Neutrophil (primary cell): ENCODE results near the gene ASTN1.

Experiments used
- H3K27ac ChIP-seq: fragments of 200-600 bp; sonication (generic); 2 replicates; pipeline ENCODE4 v1.5.1; 2016; ENCODE audit warnings: mild to moderate bottlenecking, moderate library complexity
- H3K27me3 ChIP-seq: fragments of 200-600 bp; sonication (generic); 2 replicates; pipeline ENCODE4 v1.6.0; 2016; ENCODE audit warnings: mild to moderate bottlenecking
- H3K36me3 ChIP-seq: fragments of 200-600 bp; sonication (generic); 2 replicates; pipeline ENCODE4 v1.5.1; 2017
- H3K4me1 ChIP-seq, 2 experiments: fragments of 200-600 bp in 1 of 2; sonication (generic) in 1 of 2; 1 replicate in 1 of 2; 2 replicates in 1 of 2; pipeline versions ENCODE4 v1.5.1 to v1.6.1; 2013 to 2016; ENCODE audit warnings: low read depth in 1 of 2, low read length in 1 of 2, mild to moderate bottlenecking in 1 of 2, moderate library complexity in 1 of 2; ENCODE audit not compliant: control insufficient read depth in 1 of 2, insufficient read depth in 1 of 2
- H3K4me3 ChIP-seq, 2 experiments: fragments of 200-600 bp in 1 of 2; sonication (generic) in 1 of 2; 1 replicate in 1 of 2; 2 replicates in 1 of 2; pipeline ENCODE4 v1.5.1; 2013 to 2016; ENCODE audit warnings: low read depth in 1 of 2, low read length in 1 of 2, mild to moderate bottlenecking in 1 of 2, moderate library complexity in 1 of 2
- H3K9me3 ChIP-seq: fragments of 200-600 bp; sonication (generic); 2 replicates; pipeline ENCODE4 v1.5.1; 2016
- TF ChIP-seq, protein P1 (sequence below): fragments of 200-600 bp; sonication (generic); IDR thresholded peaks from 2 replicates; pipeline ENCODE4 v1.5.1; 2016; ENCODE audit warnings: antibody characterized with exemption

The ASTN1 gene

DNA sequence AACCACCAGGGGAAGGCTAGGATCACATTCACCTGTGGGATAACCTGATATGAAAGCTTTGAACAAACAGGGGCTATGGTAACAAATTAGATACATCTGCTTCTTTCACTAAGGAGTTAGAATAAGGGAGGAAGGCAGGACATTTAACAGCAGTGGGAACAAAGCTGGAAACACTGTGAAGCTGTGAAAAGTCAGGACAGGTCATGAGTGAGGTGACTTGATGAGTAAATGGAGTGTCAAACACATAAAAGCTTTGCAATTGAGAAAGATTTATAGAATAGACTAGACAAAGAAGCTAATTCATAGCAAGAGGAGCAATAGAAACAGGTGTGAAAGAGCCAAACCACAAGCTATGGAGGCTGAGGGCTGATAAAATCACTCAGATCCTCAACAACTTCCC lies 110.0 kb downstream of the ASTN1 start:
- Histone ChIP-seq H3K9me3 (no peaks in the 10 kb centered on the region), H3K36me3 (no peaks in the 10 kb centered on the region), H3K27ac (no peak overlapping the region), H3K27me3 (no peaks in the 10 kb centered on the region), H3K4me3 (no peak overlapping the region), H3K4me1 (no peaks in the 10 kb centered on the region)
- TF ChIP-seq, protein P1, sequence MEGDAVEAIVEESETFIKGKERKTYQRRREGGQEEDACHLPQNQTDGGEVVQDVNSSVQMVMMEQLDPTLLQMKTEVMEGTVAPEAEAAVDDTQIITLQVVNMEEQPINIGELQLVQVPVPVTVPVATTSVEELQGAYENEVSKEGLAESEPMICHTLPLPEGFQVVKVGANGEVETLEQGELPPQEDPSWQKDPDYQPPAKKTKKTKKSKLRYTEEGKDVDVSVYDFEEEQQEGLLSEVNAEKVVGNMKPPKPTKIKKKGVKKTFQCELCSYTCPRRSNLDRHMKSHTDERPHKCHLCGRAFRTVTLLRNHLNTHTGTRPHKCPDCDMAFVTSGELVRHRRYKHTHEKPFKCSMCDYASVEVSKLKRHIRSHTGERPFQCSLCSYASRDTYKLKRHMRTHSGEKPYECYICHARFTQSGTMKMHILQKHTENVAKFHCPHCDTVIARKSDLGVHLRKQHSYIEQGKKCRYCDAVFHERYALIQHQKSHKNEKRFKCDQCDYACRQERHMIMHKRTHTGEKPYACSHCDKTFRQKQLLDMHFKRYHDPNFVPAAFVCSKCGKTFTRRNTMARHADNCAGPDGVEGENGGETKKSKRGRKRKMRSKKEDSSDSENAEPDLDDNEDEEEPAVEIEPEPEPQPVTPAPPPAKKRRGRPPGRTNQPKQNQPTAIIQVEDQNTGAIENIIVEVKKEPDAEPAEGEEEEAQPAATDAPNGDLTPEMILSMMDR = no peak

DNA sequence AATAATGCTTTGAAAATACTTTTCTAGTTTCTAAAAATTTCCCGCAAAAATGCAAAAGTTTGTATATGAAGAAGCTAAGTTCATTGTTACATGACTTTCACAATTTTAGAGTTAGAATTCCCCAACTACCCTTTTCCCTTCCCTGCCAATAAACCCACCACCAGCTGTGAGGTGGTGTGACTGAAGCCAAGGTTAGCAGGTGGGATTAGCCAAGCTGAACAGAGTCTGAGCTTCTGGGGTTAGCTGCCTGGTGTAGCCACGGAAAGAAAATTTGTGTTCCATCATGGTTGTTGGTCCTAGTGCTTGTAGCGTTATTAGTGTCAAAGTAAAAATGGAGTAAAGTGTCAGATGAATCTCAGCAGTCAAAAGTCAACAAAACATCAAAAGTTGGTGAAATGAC lies 110.9 kb downstream of the ASTN1 start:
- no peaks in the 10 kb centered on the region for H3K4me1 ChIP-seq
- no peaks in the 10 kb centered on the region for H3K36me3 ChIP-seq
- TF ChIP-seq, protein P1 = no peak
- no peak overlapping the region for H3K27ac ChIP-seq
- no peak overlapping the region for H3K4me3 ChIP-seq
- no peaks in the 10 kb centered on the region for H3K9me3 ChIP-seq
- no peaks in the 10 kb centered on the region for H3K27me3 ChIP-seq

DNA sequence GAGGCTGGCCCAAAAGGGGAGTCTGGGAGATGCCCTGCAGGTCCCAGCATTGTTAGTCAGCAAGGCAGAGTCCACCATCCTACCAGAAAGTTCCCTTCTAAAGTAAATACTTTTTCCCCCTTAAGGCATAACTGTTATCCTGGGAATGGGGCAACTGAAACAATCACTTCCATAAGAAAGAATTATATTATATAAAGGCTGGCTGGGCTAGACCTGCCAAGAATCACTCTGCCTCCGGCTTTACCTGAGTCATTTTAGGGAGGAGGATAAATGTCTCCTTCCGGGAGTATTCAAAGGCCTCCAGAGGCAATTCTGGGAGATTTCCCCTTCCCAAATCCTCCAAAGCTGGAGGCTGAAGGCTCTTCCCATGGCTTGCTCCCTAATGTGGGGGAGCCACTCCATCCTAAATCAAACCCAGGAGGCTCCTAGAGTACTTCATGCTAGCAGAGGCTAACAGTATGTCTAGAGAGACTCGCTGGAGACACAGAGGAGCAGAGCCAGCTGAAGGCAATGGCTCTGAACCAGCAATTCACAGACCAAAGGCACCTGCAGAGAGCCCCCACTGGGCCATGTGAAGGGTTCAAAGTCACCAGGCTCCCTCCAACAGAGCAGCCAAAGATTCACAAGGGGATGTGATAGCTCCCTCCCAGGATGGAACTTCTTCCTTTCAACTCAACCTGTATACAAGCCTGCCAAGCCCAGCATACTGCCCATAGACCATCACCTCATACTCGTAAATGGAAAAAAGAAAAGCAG lies 116.0 kb downstream of the ASTN1 start:
- no peaks in the 10 kb centered on the region for H3K9me3 ChIP-seq
- no peaks in the 10 kb centered on the region for H3K27me3 ChIP-seq
- H3K36me3 ChIP-seq = no peaks in the 10 kb centered on the region
- no peak overlapping the region for H3K4me3 ChIP-seq
- H3K27ac ChIP-seq = no peak overlapping the region
- no peaks in the 10 kb centered on the region for H3K4me1 ChIP-seq
- TF ChIP-seq, protein P1 = no peak

DNA sequence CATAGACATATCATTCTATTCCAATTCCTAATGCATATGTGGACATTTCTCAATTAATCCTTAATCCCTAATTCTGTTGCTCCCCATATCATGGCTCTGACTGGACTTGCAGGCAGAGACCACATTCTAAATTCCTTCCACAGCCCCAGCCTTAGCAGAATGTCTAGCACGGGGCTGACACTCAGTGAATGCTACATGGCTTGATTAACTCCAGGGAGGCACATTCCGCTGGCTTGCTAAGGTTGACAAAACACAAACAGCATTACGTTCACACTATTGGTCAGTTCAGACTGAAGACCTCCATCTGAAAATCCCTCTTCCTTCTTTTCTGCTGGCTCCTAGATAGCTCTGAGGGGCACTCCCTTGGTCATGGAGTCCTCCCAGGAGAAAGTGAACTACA lies 119.4 kb downstream of the ASTN1 start:
- Histone ChIP-seq H3K27me3 (no peaks in the 10 kb centered on the region), H3K27ac (no peak overlapping the region), H3K9me3 (no peaks in the 10 kb centered on the region), H3K4me1 (no peaks in the 10 kb centered on the region), H3K36me3 (no peaks in the 10 kb centered on the region), H3K4me3 (no peak overlapping the region)
- TF ChIP-seq, protein P1 = no peak

DNA sequence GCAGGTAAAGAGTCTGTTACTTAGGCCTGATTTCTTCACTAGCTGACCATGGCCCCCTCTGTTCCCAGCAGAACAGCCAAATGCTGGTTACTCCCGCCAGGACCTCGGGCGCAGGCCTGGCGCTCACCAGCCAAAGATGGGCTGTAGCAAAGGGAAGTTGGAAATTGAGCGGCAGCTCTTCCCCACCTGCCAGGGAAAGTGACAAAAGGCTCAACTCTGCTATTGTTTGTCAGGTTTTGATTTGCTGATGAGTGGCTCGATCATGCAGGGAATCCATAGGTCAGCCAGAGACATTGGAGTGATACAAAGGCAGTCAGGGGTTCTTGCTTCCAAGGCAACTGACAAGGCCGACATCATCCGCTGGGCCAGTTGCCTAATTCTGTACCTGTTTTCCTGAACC lies 120.1 kb downstream of the ASTN1 start:
- no peaks in the 10 kb centered on the region for H3K9me3 ChIP-seq
- H3K36me3 ChIP-seq = no peaks in the 10 kb centered on the region
- H3K4me3 ChIP-seq = no peak overlapping the region
- TF ChIP-seq, protein P1 = no peak
- H3K27me3 ChIP-seq = no peaks in the 10 kb centered on the region
- no peaks in the 10 kb centered on the region for H3K4me1 ChIP-seq
- no peak overlapping the region for H3K27ac ChIP-seq
